ENCODE data around the gene ADM.

ADM gene

GRCh38 chr11:10326012-10326964 lies 21.4 kb downstream of the ADM start:
- peak in 10 of 51 donors; percentile 11 to 39 (median 22) for DNase-seq

DNA sequence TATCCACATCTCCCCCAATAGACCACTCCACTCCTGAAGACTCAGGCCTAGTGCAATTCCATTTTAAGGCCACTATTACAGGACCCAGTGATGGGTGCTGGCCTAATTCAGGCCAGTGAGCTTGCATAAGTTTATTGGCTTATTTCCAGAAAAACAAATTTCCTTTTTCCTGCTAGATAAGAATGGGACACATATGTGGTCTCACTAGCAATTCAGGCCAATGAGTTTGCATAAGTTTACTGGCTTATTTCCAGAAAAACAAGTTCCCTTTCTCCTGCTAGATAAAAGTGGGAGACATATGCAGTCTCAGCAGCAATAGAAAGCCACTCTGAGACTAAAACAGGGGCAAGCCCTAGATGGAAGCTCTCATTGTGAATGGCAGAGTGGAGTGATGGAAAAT lies 22.4 kb downstream of the ADM start:
- DNase-seq = no peak

GRCh38 chr11:10328314-10329098 lies 23.6 kb downstream of the ADM start:
- peak in 1 of 51 donors; percentile 18 for DNase-seq

GRCh38 chr11:10329356-10329755 lies 24.5 kb downstream of the ADM start:
- no peak for DNase-seq

DNA sequence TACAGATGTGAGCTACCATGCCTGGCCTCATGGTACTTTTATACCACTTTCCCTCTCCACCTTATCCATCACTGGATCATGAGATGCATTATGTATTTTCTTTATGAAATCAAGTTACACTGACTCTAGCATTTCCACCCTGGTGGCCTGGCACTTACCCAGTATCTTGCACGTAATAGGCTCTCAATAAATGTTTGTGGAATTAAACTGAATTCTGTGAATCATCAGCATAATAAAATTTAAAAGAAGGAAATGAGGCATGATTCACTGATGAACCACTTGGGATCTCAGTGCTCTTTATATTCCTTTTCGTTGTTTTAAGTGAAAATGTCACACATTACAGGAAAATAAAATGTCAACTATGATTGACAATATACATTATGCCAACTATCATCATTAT lies 25.1 kb downstream of the ADM start:
- DNase-seq = no peak

DNA sequence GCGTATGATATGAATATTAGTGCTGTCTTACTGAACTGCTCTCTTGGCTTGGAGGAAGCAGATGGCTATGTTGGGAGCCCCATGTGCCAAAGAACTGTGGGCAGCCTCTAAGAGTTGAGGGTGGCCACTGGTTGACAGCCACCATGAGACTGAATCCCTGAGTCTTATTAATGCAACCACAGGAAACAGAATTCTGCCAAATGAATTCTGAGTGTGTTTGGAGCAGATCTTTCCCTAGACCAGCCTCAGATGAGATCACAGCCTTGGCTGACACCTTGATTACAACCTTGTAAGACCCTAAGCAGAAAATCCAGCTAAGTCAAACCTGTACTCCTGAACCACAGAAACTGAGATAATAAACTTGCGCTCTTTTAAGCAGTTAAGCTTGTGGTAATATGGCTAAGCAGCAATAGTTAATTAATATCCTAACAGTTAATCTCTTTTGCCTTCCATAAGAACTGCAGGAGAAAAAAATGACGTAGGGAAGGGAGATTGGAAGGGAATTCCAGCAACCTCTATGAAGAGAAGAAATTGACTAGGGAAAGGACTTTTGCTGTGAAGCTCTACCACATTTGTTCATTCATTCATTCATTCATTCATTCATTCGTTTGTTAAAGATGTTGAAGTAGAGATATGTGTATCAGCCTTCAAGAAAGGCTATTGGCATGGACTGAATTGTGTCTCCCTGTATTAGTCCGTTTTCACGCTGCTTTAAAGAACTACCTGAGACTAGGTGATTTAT lies 26.8 kb downstream of the ADM start:
- no peak for DNase-seq

GRCh38 chr11:10333490-10333889 lies 28.6 kb downstream of the ADM start:
- no peak for DNase-seq

DNA sequence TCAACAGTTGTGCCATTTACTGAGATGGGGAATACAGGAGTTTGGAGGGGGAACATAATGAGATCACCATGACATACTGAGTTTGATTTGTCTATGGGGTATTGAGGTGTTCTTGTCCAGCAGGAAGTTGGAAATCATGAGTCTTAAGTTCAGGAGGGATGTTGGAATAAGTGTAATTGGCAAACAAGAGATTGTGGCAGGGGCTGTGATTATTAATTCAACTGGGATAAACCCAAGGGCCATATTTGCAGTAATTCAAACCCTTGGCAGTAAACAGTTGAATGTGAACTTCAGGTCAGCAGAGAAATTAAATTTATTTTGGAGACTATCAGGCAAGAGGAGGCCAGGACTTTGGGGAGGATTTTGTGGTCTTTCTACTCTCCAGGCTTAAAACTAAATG lies 33.4 kb downstream of the ADM start:
- DNase-seq = no peak

- no peak for DNase-seq
Measured at GRCh38 chr11:10348650-10349280, 43.9 kb downstream of the ADM start.

GRCh38 chr11:10349281-10349665 lies 44.4 kb downstream of the ADM start:
- DNase-seq = no peak

GRCh38 chr11:10349806-10350205 lies 44.9 kb downstream of the ADM start:
- DNase-seq = no peak

- DNase-seq = no peak
Measured at GRCh38 chr11:10350334-10350733, 45.5 kb downstream of the ADM start.

DNA sequence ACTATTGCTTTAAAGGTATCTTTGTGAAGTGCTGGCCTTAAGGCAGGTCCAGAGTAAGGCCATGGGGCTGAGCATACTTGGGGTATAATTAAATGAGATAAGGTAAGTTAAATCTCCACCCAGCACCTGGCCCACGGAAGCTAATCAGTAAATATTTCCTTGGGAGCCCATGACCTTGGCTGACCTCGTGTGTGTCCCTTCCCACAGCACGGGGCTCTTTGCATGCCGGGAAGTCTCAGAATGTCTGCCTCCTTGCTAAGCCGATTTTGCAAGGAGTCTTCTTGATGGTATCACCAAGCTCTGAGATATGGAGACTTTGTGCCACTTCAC lies 46.5 kb downstream of the ADM start:
- no peak for DNase-seq

GRCh38 chr11:10351765-10352641 lies 47.1 kb downstream of the ADM start:
- DNase-seq = peak in 1 of 51 donors; percentile 6

GRCh38 chr11:10352921-10353550 lies 48.2 kb downstream of the ADM start:
- no peak for DNase-seq

- DNase-seq = no peak
Measured at GRCh38 chr11:10354389-10354788, 49.5 kb downstream of the ADM start.

DNA sequence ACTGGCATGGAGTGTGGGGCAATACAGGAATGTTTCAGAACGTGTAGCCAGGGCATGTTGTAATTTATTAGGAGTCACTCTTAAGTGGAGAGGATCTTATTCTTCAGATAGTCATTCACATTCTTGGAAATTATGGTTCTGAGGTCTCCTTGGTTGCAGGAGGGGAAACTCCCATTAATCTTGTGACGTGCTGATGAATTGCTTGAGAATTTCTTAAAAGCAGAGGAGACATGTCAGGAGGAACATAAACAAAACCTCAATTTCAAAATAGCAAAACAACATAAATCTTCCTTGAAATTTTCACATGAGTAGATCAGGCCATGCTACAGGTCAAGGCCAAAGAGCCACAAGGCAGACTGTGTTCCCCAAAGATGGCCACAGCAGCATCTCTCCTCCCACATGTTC lies 50.4 kb downstream of the ADM start:
- DNase-seq = no peak

DNA sequence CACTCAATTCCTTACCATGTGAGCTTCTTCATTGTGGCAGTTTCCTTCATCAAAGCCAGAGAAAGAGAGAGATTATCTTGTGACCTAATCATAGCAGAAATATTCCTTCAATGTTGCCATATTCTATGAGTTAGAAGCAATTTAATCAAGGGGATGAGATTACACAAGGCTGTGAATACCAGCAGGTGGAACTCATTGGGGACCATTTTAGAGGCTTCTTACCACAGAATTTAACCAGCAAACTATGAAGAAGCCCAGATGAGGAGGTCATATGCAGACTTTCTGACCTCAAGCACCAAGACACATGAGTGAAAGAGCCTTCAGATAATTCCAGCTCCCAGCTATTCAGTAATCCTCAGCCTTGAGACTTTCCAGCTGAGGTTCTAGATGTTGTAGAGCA lies 51.3 kb downstream of the ADM start:
- DNase-seq = no peak

Measured in hypothalamus (tissue), 51 donors.